OCI-LY1 (cell line): ENCODE measurements around the gene LRRC55.

Experiments used
- CTCF ChIP-seq: fragments of 200-600 bp; sonication (generic), shearing (Covaris generic); IDR thresholded peaks from 2 replicates; pipeline ENCODE4 v1.5.1; 2017; ENCODE audit warnings: mild to moderate bottlenecking, antibody characterized with exemption, low read length, moderate library complexity, mixed read lengths
- EZH2 ChIP-seq: fragments of 200-600 bp; sonication (generic), shearing (Covaris generic); IDR thresholded peaks from 2 replicates; pipeline ENCODE4 v1.8.0; 2017; ENCODE audit warnings: borderline replicate concordance, mixed run types, mild to moderate bottlenecking, antibody characterized with exemption, low read length, moderate library complexity, mixed read lengths

GRCh38 chr11:57163160-57163868 is 18.4 kb upstream of the LRRC55 start:
- no peak for TF ChIP-seq CTCF
- TF ChIP-seq EZH2 = no peak
